NCI-H2107 treated with DMSO at 0.1 percent for 48 hours (cell line): ENCODE measurements around the gene SLC6A3.

Source experiments
- DNase-seq: peaks from one replicate; lab custom pipeline; 2025; ENCODE audit not compliant: unreplicated experiment; lab: John Stamatoyannopoulos, UW

Gene SLC6A3

GRCh38 chr5:1445313-1445688, at the start of gene SLC6A3:
SLC6A3 (minus strand) TSS chr5:1445440; CDS start chr5:1443197, 2,243 bp downstream.
- no peak for DNase-seq

GRCh38 chr5:1493941-1494340, 48.7 kb upstream of the SLC6A3 start:
- DNase-seq, result no peak

- DNase-seq, result no peak
These were observed 48.2 kb upstream of the SLC6A3 start for GRCh38 chr5:1493413-1493812.

GRCh38 chr5:1492757-1493156, 47.5 kb upstream of the SLC6A3 start:
- no peak for DNase-seq

GRCh38 chr5:1490376-1490775, 45.1 kb upstream of the SLC6A3 start:
- no peak for DNase-seq

GRCh38 chr5:1489754-1490153, 44.5 kb upstream of the SLC6A3 start:
- no peak for DNase-seq

GRCh38 chr5:1488882-1489680, 43.8 kb upstream of the SLC6A3 start:
- DNase-seq, result no peak

- DNase-seq, result no peak
These were observed 42.0 kb upstream of the SLC6A3 start for GRCh38 chr5:1487079-1487764.

- DNase-seq, result no peak
These were observed 41.0 kb upstream of the SLC6A3 start for GRCh38 chr5:1486271-1486670.

- DNase-seq, result no peak
These were observed 40.4 kb upstream of the SLC6A3 start for GRCh38 chr5:1485579-1486118.

GRCh38 chr5:1484730-1485578, 39.7 kb upstream of the SLC6A3 start:
- DNase-seq, result no peak

GRCh38 chr5:1483856-1484729, 38.9 kb upstream of the SLC6A3 start:
- DNase-seq, result no peak

- no peak for DNase-seq
These were observed 37.8 kb upstream of the SLC6A3 start for GRCh38 chr5:1483064-1483463.

- DNase-seq, result no peak
These were observed 36.7 kb upstream of the SLC6A3 start for GRCh38 chr5:1481959-1482331.

- DNase-seq, result no peak
These were observed 36.2 kb upstream of the SLC6A3 start for GRCh38 chr5:1481266-1481958.

- no peak for DNase-seq
These were observed 35.6 kb upstream of the SLC6A3 start for GRCh38 chr5:1480806-1481205.

GRCh38 chr5:1480217-1480616, 35.0 kb upstream of the SLC6A3 start:
- DNase-seq, result no peak

- no peak for DNase-seq
These were observed 34.4 kb upstream of the SLC6A3 start for GRCh38 chr5:1479581-1480188.

GRCh38 chr5:1479066-1479465, 33.8 kb upstream of the SLC6A3 start:
- DNase-seq, result no peak
